B cell (primary cell): Measurements from ENCODE around the gene SERPINB1.
"Not testable (repeated sequence)": the region's sequence is repeated elsewhere in the genome, so short reads cannot be mapped to it uniquely, and the experiment has no call there.

Experiments
- CTCF ChIP-seq: fragments of 200-600 bp; IDR thresholded peaks from one replicate; pipeline ENCODE4 v1.8.0; 2022; ENCODE audit warnings: antibody characterized with exemption, mild to moderate bottlenecking
- EZH2 ChIP-seq: IDR thresholded peaks from 2 replicates; pipeline ENCODE4 v1.6.1; 2012; ENCODE audit warnings: borderline replicate concordance, low read depth, mild to moderate bottlenecking, moderate library complexity, low read length; ENCODE audit not compliant: insufficient read depth, poor library complexity, severe bottlenecking

- not testable (repeated sequence) for TF ChIP-seq CTCF, EZH2
Observed at GRCh38 chr6:2880156-2880555, 38.5 kb upstream of the SERPINB1 start.
